Measurements from ENCODE around the gene MYPN.
"Not testable (repeated sequence)": the region's sequence is repeated elsewhere in the genome, so short reads cannot be mapped to it uniquely, and the experiment has no call there.

Gene MYPN

DNA sequence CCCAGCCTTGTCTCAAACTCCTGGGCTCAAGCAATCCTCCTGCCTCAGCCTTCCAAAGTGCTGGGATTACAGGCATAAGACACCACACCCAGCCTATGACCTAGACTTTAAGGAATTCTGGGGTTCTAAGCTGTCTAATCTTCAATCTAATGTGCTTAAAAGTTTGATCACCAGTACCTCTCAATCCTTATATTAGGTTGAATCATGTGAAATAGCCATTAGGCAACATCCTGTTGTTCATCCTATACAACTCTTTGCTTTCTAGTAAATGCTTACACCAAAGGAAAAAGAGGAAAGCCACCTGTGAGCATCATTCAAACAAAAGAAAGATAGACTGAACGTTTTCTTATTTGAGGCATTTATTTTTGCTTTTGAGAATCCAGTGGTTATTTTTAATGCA lies 66.7 kb downstream of the MYPN start:
- DNase-seq, result no peak

DNA sequence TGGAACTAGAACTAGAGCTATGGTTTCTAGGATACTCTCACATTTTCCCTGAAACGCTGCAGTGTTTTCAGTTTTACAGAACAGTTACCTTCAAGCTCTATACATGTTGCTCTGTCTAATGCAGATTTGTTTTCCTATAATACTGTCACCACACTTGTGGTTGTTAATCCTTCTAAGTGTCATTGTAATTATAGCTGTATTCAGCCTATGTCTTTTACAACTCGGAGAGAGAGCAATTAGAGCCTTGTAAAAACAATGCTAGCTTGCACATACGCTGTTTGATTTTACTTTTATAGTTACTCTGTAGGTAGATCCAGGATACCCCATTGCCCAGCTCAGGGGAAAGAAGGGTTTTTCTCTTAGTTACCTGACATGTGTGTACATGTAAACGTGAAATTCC lies 67.5 kb downstream of the MYPN start:
- no peak for DNase-seq

DNA sequence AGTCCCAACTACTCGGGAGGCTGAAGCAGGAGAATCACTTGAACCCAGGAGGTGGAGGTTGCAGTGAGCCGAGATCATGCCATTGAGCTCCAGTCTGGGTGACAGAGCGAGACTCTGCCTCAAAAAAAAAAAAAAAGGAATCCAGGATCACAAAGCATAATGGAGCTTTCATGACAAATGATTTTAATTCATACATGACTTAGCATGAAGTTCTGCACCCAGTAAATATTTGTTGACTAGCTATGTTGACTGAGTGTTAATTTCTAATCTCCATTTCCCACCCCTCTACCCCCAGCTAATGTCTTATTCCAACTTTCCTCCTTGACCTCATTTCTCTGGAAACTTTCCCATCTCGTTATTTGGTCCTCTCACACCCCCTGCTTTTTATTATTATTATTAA lies 69.3 kb downstream of the MYPN start:
- no peak for DNase-seq

DNA sequence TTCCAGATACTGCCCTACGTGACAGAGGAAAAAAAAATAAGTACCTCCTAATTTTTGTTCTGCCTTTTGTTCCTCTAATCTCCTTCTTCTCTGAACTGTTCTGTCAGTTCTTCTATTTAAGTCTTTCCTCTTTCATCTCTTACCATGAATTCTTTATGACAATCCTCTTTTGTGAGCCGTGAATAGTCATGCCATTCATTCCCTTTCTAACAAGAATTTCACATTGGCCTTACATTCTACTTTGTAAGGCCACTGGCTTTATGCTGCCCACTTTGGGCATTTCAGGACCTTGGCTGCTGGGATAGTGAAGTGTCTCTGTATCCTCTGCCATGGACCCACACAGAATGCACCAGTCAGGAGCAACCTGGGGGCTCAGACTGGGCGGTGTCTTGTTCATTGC lies 69.7 kb downstream of the MYPN start:
- DNase-seq, result no peak

DNA sequence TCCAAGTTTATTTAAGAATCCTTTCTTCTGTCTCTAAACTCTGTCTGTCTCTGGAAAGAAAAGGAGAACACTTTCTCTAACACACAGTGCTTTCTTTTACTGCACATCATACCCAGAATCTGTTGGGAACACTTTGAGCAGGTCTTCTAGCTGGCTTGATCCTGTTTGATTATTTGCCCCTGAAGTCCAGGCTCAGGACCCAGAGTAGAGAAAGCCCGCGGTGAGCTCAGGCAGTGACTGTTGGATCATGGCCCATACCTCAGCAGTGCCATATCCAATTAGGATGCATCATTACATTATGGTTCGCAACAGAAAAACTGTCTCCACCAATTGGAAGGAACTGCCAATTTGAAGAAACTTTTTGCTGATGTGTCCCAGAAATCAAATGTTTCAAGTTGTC lies 71.2 kb downstream of the MYPN start:
- DNase-seq, result no peak

DNA sequence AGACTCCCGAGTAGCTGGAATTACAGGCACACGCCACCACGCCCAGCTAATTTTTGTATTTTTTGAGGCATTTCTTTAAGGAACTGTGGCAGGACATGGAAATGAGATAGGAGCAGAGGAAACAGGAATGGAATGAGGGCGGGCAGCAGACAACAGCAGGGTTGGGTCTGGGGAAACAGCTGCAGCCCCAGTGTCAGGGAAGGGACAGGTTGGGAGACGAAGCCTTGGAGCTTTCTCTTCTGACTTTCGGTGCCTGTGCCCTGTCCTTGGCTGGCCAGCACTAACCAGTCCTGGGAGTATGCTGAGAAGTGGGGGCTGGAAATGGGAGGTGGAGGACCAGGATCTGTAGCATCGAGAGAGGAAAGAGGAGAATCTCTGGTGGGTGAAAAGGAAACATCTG lies 75.3 kb downstream of the MYPN start:
- DNase-seq, result no peak

DNA sequence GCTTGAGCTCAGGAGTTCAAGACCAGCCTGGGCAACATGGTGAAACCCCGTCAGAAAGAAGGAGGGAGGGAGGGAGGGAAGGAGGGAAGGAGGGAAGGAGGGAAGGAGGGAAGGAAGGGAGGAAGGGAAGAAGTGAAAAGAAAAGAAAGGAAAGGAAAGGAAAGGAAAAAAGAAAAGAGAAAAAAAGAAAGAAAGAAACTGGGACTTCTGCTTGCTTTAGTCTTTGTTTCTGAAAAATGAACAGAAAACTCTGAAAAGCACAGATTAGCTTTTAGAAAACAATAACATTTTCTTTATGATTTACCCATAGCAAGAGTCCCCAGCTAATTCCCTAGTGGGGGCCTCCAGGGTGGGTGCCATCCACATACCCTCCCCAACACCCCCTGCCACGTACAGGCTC lies 75.8 kb downstream of the MYPN start:
- DNase-seq, result no peak

DNA sequence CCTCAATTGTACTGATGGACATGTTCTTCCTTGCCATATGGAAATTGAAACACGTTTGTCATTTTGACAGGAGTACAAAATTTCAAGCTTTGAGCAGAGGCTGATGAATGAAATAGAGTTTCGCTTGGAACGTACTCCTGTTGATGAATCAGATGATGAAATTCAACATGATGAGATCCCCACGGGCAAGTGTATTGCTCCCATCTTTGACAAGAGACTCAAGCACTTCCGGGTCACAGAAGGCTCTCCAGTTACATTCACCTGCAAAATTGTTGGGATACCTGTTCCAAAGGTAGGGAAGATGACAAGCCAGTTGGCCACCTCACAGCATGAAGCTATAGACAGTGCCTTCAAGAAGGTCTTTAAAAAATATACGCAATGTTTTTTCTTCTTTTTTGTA lies 79.5 kb downstream of the MYPN start:
- no peak for DNase-seq

DNA sequence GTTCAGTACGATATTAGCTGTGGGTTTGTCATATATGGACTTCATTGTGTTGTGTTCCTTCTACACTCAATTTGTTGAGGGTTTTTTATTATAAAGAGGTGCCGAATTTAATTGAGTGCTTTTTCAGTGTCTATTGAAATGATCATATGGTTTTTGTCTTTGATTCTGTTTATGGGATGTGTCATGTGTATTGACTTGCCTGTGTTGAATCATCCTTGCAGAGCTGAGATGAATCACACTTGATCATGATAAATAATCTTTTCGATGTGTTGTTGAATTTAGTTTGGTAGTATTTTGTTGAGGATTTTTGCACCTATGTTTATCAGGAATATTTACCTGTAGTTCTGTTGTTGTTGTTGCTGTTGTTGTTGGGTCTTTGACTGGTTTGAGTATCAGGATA lies 82.8 kb downstream of the MYPN start:
- no peak for DNase-seq

DNA sequence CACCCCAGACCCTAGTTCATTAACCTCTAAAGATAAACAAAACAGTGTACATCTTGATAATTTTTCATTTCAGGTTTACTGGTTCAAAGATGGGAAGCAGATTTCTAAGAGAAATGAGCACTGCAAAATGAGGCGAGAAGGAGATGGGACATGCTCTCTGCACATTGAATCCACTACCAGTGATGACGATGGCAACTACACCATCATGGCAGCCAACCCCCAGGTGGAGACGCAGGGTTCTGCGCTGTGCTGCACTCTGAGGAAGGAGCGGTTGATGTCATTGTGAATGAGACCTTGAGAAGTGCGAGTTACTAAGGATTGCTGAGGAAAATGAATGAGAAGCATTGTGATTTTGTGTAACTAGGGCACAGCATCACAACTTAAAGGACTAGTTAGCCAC lies 85.0 kb downstream of the MYPN start:
- DNase-seq, result no peak

DNA sequence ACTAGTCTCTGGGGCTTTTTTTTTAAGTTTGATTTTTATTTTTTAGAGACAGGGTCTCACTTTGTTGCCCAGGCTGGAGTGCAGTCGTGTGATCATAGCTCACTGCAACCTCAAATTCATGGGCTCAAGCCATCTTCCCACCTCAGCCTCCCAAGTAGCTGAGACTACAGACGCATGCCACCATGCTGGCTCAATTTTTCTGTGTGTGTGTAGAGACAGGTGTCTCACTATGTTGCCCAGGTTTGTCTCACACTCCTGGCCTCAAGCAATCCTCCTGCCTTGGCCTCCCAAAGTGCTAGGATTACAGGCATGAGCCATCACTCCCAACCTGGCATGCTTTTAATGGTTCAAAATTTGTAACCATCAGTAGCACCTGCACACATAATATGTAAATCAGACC lies 86.5 kb downstream of the MYPN start:
- DNase-seq, result not testable (repeated sequence)

DNA sequence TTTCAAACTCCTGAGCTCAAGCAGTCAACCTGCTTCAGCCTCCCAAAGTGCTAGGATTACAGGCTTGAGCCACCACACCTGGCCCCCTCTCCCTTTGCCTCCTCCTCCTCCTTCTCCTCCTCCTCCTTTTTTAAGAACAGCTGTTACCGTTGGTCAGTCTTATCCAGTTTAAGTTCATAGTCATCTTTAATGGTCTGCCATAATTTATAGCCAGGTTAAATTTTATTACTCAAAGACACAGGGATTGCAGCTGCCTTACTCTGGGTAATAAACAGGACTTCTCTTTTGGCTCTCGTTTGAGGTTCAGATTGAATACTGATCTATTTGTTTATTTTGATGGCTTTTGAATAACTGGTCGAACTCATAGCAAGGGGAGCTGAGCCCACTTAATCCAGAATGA lies 87.4 kb downstream of the MYPN start:
- no peak for DNase-seq

DNA sequence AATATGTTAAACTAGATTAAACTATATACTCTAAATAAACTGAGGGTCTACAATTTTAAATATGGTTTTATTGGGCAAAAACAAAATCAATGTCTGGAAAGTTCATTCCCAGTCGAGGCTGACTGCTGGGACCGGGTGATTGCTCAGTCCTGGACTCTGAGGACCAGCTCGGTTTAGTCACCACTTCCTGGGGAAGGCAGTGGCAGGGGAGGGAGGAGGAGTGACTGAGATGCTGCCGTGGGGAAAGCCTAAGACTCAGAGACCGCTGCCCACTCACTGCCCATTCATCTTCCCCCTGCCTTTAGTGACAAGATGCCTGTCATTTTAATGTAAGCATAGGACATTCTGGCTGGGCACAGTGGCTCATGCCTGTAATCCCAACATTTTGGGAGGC lies 93.7 kb downstream of the MYPN start:
- no peak for DNase-seq

DNA sequence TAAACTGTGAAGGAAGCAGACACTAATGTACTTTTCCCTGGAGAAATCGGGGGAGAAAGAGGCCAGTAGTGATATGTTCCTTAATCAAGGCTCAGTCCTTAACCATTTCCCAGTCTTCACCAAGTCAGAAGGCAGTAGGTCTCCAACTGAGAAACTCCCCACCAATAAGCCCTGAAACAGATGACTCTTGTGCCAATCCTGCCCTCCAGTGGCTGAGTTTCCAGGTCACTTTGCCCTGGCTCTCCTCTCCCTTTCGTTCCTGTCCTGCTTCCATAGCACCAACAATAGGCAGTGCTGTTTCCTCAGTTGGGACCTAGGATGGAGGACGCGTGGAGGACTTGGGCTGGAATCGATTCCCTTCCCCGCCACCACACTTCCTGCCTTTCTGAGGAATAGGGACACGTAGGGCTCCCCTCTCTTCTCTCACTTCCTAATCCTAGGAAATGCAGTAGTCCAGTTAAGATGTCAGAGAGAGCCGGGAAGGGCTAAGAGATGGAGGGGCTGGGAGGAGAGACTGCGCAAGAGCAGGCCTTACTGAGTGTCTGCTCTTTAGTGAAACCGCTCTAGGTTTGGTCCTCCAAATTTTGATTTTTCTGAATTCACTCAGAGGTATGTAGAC lies 99.2 kb downstream of the MYPN start:
- no peak for DNase-seq

DNA sequence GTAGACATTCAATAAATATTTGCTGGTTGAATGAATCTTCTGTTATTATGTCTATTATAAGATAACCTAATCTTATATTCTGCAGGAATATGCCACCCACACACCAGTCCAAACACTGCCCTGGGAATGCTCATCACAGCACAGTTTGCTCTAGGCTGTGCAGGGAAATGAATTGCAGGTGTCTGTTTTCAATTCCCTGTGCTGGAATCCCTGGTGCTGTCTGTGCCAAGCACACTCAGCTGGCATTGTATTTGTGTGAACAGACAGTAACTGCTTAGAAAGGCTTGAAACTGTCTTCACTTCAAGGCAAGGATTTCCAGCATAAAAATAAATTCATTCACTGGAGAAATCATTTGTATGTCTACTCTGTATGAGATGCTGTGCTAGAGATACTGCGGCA lies 102.4 kb downstream of the MYPN start:
- DNase-seq, result no peak

DNA sequence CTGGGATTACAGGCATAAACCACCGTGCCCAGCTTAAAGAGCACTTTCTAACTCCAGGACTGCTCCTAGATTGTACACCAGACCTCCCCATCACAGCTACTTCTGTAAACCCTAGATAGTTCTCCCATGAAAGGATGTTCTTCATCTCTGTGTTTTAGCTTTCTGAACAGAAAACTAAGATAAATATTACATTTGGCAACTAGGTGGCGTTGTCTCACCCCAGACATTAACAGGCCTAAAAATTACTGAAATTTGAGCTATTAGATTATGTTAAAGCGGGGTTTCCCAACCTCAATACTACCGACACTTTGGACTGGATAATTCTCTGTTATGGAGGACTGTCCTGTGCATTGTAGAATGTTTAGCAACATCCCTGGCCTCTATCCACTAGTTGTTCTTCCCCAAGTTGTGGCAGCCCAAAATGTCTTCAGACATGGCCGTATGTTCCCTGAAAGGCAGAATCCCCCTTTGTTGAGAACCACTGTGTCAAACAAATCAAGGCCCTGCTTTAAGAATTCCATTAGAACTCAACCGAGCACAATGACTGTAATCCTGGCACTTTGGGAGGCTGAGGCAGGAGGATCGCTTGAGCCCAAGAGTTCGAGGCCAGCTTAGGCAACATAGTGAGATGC lies 103.5 kb downstream of the MYPN start:
- DNase-seq, result no peak

DNA sequence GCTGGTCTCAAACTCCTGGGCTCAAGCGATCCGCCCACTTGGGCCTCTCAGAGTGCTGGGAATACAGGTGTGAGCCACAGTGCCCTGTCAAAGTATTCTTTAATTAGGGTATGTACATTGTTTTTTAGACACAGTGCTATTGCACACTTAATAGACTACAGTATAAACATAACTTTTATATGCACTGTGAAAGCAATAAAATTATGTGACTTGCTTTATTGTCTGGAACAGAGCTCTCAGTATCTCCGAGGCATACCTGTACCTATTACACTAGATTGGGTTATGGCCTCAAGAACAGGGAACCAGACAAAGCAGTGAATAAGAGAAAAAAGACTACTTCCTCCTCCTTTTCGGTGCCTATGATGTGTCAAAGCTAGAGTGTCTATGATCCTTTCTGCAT lies 109.5 kb downstream of the MYPN start:
- no peak for DNase-seq

DNA sequence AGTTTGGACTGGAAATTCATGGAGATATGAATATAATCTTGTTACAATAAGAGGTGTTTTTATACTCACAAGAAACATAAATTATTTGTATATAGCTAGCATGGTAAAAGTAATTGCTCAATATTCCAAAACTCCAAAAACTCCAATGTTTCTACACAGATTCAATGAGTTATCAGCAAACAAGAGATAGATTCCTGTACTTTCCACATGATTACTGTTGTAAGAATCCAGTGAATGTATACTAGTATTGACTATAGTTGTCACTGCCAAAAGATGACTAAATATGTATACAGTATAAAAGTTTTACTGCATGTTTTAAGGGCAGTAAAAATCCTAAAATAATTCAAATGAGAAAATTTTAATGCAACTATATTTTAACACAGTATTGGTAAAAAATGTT lies 111.9 kb downstream of the MYPN start:
- no peak for DNase-seq

DNA sequence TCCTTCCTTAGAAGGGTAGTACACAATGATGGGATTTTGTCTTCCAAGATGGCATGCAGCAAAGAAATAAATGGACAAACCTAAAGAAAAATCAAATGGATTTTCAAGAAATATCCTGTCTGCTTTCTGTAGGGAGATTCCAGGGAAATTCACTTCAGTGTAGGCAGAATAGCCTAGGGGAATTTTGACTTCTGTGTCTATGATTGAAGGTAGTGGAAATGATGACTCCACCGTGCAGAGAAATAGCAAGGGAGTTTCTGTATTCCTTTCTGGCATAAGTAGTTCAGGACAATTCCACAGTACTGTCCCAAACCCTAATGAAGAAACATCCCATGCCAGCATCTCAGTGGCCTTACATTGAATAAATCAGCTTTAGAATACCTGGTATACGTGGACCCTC lies 113.1 kb downstream of the MYPN start:
- no peak for DNase-seq

DNA sequence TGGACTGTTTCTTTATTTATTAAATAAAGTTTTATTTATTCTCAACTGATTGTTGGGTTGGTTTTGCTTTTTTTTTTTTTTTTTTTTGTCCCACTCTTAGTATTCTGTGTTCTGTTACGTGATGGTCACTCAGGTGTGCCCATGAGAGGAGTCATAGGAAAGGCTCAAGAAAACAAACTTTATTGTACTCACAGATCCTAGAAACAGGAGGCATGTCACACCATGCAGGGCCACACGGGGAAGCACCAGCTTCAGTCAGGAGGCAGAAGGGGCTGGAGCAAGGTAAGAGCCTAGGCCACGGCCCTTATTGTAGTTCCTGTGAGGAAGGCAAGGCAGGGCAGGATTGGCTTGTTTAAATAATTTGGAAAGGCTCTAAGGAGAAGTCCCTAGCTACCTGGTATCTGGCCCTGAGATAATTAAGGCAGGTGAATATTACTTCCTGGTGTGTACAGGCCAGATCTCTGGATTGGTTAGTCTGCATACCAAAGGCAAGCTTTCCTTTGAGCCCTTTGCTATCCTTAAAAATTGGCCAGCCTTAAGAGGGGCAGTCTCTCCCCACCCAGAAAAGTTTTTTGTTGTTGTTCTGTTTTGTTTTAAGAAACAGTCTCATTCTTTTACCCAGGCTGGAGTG lies 114.4 kb downstream of the MYPN start:
- no peak for DNase-seq

DNA sequence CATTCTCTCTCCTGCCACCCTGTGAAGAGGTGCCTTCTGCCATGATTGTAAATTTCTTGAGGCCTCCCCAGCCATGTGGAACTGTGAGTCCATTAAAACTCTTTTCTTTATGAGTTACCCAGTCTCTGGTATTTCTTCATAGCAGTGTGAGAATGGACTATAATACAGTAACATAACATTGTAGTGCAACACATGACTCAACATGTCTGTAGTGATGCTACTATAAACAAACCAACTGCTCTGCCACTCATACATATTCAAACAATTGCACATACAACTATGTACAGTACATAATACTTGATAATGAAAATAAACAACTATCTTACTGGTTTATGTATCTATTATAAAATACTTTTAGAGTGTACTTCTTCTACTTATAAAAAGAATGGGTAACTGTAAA lies 115.5 kb downstream of the MYPN start:
- DNase-seq, result no peak

DNA sequence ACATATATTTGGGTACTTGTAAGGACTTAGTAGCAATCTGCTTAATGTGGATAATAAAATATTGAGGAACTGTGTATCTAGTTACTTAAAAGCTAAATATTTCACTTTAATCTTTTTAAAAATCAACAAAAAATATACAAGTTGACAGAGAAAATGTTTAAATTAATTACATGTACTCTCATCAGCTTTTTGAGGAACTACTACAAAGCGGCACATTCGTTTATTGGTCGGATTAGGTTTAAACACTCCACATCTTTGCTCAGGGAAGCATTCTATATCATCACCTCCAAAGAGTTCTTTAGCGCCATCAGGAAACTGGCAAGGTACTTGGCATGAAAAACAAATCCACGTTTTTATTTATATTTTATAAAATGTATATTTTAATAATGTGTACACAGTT lies 121.0 kb downstream of the MYPN start:
- no peak for DNase-seq

DNA sequence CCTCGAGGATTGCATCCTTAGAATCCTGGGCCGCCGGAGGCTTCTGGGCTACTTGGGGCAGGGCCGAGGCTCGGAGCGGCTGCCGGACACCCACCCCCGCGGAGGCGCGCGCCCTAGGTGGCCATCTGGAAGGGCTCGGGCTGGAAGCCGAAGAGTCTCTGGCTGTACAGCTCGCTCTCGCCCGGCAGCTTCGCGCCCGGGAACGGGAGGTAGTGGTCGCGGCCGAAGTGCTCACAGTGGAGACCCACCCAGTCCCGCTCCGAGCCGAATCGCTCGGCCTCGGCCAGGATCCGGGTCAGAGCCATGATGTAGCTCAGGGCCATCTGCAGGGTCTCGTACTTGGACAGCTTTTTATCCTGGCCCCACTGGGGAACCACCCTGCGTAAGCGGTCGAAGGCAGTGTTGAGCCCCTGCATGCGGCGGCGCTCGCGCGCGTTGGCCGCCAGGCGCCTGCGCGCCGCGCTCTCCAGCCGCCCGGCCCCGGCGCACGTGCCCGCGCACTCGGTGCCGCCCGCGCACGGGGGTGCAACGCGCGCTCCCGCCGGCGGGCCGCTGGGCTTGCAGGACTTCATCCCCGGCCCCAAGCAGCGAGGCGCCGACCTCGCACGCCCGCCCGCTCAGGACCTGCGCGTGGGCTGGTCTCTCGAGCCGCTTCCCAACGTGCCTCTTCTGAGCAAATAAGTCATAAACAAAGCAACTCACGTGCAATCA lies 122.0 kb downstream of the MYPN start:
- DNase-seq, result no peak

DNA sequence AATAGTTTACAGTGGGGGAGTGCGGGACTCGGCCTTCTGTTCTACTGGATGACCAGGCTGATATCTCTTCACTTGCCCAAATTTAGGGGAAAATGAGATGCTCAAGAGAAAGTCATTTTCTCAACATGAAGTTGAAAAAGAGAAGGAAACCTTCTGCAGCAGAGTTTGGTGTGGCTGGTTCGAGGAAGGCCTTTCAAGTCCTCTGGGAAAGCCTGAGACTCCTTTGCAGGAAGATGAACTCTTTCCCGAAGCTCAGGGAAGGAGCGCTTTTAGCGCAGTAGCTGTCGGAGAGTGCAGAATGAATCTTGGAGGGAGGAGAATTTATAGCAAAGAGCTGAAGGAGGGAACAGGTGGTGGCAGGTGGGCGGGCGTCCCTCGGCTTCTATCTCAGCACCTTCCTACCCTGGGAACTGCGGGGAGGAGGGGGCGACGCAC lies 122.5 kb downstream of the MYPN start, which contains the start of gene ATOH7:
Gene ATOH7, minus strand, starts transcription at position 297 of the 435 bp plus-strand sequence. CDS start 436 bp downstream, outside the sequence.
- DNase-seq, result no peak

All from NCI-H1048 (cell line).